Mesodermal cell (in vitro differentiated cells): ENCODE data around the gene TUBA3D.
"Not testable (repeated sequence)": the region's sequence is repeated elsewhere in the genome, so short reads cannot be mapped to it uniquely, and the experiment has no call there.

Experiments used
- H3K27ac ChIP-seq: 2 replicates; pipeline ENCODE4 v1.7.0; 2013; ENCODE audit warnings: mild to moderate bottlenecking, low read depth, low read length, moderate library complexity; ENCODE audit not compliant: severe bottlenecking
- H3K36me3 ChIP-seq: 2 replicates; pipeline ENCODE4 v1.7.1; 2013; ENCODE audit warnings: mild to moderate bottlenecking, low read length, moderate library complexity; ENCODE audit not compliant: control insufficient read depth, insufficient read depth
- H3K4me1 ChIP-seq: one replicate; pipeline ENCODE4 v1.7.1; 2013; ENCODE audit warnings: mild to moderate bottlenecking, low read length; ENCODE audit not compliant: insufficient read depth, control insufficient read depth, poor library complexity, severe bottlenecking
- H3K4me3 ChIP-seq: 2 replicates; pipeline ENCODE4 v1.7.0; 2013; ENCODE audit warnings: low read length, control low read depth, mild to moderate bottlenecking; ENCODE audit not compliant: insufficient read depth, poor library complexity, severe bottlenecking; ENCODE audit errors: extremely low read depth
- H3K9me3 ChIP-seq: 2 replicates; pipeline ENCODE4 v1.7.1; 2013; ENCODE audit warnings: mild to moderate bottlenecking, low read length, moderate library complexity; ENCODE audit not compliant: control insufficient read depth
- WGBS, 2 experiments: methylation state at CpG; one replicate each; pipeline ENCODE4 v1.1.5; 2013; ENCODE audit warnings: missing lambda C conversion rate in 2 of 2; ENCODE audit not compliant: insufficient coverage in 2 of 2; 5-methylcytosine and 5-hydroxymethylcytosine counted together

Gene TUBA3D

DNA sequence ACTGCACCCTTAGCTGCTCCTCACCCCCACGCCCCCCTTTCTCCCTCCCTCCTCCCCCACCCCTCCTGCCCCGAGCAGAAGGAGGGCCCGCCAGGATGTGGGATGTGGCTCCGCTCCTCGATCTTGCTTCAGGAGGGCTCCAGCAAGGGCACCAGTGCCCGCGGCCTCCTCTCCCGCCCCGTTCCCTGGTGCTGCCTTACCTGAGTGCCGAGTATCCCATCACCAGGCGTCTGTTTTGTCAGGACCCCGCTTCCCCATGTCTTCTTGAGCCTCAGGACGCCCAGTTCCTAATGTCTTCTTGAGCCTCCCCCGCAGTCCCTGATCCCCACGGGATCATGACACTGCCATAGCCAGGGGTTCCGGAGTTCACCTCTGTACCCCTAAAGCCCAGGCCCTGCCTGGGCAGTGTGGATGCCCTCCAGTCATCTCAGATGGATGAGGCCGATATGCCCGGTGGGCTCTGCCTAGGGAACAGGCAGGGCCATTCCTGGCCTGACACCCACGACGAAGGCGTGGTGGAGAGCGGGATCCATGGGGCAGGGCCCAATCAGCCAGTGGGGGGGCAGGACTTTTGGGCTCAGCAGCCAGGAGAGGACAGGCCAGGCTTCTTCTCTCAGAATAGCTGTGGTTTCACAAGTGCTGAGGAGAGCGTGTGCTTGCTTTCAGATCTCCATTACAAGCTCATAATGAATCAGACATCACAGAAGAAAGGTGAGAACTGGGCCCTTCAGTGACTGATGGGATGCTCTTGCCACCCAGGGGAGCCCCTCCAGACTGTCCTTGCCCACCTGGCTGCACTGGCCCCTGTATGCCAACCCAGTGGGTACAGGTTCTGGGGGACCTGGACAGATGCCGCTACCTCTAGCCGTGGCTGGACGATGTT lies 53.3 kb downstream of the TUBA3D start:
- WGBS, 2 experiments: 84% methylated on average over 15 to 20 of the region's 26 CpGs
- H3K4me3 ChIP-seq: peak overlapping the region; percentile 29
- H3K27ac ChIP-seq: not testable (repeated sequence)

GRCh38 chr2:131529864-131530445 lies 54.0 kb downstream of the TUBA3D start:
- not testable (repeated sequence) for H3K4me1 ChIP-seq

More for the DNA sequence above, 53.3 kb downstream of the TUBA3D start:
- not testable (repeated sequence) for H3K4me1 ChIP-seq, H3K9me3 ChIP-seq, H3K36me3 ChIP-seq

DNA sequence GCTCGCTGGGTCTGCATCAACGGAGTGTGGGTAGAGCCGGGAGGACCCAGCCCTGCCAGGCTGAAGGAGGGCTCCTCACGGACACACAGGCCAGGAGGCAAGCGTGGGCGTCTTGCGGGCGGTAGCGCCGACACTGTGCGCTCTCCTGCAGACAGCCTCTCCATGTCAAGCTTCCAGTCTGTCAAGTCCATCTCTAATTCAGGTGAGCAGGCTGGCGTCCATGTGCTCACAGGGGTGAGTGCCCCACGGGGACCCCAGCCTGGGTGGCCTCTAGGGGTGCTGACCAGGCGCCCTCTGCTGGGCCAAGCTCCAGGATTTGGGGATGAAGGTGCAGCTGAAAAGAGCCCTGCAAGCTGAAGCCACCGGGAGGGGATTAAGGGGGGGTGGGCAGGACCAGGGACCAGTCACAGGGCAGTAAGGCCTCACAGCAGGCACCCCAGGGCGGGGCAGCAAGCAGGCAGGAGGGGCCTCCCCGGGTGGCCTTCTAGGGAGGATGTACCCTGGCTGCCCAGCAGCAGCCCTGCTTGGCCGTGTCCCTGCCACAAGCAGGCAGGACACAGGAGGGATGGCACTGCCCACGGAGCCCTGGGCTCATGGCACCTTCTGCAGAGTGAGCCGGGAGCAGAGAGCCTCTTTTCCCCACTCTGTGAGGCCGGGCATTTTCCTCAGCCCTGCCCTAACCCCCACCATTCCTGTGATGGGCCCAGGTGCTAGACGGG lies 54.9 kb downstream of the TUBA3D start:
- 76 to 100% methylated on average over 1 to 6 of the region's 22 CpGs for WGBS, 2 experiments
- not testable (repeated sequence) for H3K9me3 ChIP-seq, H3K36me3 ChIP-seq, H3K4me1 ChIP-seq, H3K27ac ChIP-seq, H3K4me3 ChIP-seq

More at GRCh38 chr2:131529864-131530445, 54.0 kb downstream of the TUBA3D start:
- not testable (repeated sequence) for H3K4me3 ChIP-seq, H3K27ac ChIP-seq, H3K36me3 ChIP-seq, H3K9me3 ChIP-seq
- 100% methylated on average over 1 of the region's 5 CpGs; no CpG with 5 or more reads in 1 of the 2 experiments for WGBS, 2 experiments

DNA sequence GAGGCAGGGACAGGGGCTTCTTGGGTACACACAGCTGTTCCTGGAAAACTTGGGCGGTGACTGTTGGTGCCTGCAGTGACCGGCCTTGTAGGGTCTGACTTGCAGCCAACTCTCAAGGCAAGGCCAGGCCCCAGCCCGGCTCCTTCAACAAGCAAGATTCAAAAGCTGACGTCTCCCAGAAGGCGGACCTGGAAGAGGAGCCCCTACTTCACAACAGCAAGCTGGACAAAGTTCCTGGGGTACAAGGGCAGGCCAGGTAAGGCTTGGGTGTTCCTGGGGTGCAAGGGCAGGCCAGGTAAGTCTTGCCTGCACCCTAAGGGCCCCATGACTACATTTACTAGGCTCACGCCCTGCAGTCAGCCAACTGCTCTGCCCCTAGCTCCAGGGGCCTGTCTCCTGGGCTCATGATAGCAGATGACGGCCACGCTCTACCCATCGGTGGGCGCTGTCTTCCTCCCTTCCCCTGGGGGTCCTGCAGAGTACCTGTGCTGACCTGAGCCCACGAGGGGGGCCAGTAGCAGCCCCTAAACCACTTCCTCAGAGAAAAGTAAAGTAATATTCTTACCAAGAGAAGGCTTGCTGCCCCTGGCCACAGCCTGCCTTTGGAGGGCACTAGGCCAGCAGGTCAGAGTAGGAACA lies 55.7 kb downstream of the TUBA3D start:
- not testable (repeated sequence) for H3K36me3 ChIP-seq, H3K27ac ChIP-seq, H3K4me3 ChIP-seq, H3K4me1 ChIP-seq, H3K9me3 ChIP-seq
- WGBS, 2 experiments: no CpG with 5 or more reads among the region's 11 CpGs
